GM18517 (cell line): ENCODE measurements around the gene SLC4A1AP.
"Not testable (repeated sequence)": the region's sequence is repeated elsewhere in the genome, so short reads cannot be mapped to it uniquely, and the experiment has no call there.

ENCODE experiments used
- ATAC-seq: cut with Tn5 transposase; IDR thresholded peaks from one replicate; pipeline ENCODE4 v1.9.1; 2021; ENCODE audit warnings: mild to moderate bottlenecking, moderate library complexity; ENCODE audit not compliant: unreplicated experiment

The SLC4A1AP gene

DNA sequence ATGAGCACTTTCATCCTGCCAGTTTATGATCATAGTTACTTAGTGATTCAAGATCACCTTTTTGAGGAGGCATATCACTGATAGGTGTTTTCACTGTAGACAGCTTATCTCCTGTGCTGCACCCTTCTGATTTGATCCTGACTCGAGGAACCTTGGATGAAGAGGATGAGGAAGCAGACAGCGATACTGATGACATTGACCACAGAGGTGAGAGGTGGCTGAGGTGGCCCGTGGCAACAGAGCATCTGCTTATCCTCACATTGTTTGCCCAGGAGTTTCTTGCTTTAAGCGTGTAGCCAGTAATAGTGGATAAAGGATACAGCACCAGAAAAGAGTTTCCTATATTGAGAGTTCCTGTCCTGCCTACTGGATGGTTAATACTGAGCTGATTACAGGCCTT is 16.0 kb upstream of the SLC4A1AP start:
- no peak for ATAC-seq

DNA sequence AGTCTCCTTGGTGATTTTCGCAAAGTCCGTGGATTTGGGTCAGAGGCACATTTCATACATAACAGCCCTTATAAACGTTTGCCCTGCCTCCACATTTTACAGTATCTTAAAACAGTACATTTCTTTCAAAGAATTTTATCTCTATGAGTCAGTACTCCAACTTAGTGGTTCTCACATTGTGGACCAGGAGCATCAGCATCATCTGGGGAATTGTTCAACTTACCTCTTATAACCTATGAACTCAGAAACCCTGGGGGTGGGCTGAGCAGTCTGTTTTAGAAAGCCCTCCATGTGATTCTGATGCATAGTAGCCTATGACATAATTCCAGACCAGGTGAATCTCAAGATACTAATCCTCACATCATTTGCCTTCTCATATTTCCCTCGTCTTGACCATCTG is 12.6 kb upstream of the SLC4A1AP start:
- no peak for ATAC-seq

DNA sequence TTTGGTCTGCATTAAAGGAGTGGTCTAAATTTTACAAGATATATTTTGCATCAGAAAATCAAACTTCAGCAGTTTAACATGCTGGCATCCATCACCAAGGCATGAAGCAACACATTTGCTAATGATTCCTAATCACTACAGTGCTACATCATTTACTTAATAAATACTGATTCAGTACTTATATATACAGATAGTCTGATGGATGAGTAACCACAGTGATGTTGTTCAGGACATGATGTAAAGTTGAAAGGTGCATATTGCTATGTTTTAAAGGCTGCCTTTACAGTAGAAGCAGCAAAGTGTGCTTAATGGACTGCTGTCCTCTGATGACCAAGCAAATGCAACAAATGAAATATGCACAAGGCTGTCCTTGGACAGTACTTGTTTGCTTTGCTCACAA is 11.3 kb upstream of the SLC4A1AP start:
- no peak for ATAC-seq

DNA sequence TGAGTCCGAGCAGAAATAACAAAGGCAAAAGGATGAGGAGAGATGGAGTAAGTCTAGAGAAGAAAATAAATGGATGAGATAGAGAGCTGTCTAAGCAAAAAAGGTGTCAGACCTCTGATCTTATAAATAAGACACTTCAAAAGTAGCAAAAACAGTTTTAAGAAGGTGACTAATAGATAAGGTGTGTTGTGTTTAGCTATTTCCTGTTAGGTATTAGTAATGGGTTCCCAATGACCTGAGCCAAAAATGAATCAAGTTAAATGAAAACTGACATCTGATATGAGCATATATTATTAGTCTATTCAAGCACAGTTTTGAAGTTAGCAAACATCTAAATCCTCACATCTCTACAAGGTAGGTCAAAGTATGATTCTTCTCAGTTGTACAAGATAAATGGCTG is 10.9 kb upstream of the SLC4A1AP start:
- ATAC-seq = no peak

DNA sequence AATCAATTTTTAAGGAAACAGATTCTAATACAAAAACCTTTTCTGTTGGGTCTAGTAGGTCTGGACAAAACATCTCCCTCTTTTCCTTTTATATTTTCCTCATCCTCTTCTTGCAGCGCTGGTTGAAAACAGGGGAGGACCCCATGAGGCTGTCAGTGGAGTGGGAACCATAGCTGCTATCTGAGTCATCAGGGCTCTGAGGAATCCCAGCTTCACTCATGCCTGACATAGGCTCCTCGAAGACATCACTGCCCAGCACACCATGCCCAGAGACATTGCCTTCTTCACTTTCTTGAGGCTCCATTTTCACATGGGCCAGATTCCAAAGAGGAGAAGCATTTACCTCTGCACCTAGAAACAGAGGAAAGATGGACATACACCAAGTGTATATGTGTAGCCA is 10.3 kb upstream of the SLC4A1AP start:
- ATAC-seq = no peak

DNA sequence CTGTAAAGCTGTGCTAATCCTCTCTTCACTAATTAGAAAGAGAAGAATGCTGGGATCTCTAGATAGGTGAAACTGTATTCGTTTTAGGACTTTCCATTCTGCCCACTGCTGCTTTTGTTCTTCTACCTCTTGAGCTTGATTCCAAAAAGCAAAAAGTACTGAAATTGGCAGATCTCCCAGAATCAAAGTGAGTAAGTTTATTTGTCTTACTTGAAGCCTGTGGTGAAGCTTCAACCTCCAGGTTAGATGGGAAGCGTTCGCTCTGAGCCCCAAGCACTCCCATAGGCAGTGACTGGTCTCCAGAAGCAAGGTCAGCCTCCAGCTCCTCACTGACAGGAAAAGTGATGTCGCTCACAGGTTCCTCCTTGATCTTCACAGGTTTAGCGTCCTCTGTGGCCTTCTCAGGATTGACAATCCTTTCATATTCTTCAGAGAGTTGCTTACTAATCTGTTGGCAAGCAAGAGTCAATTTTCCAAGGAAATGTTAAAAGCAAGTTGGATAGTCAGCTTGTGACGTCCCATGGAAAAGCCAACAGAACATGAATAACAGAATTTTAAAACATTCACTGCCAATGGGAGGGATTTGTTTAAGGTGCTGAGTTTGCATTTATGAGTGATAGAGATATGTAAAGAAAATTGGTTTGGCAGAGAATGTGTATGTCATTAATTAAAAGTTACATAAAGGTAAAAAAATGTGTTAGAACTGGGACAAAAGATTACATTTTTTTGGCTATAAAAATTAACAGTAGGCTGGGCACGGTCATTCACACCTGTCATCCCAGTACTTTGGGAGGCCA is 8.3 kb upstream of the SLC4A1AP start:
- ATAC-seq = no peak

DNA sequence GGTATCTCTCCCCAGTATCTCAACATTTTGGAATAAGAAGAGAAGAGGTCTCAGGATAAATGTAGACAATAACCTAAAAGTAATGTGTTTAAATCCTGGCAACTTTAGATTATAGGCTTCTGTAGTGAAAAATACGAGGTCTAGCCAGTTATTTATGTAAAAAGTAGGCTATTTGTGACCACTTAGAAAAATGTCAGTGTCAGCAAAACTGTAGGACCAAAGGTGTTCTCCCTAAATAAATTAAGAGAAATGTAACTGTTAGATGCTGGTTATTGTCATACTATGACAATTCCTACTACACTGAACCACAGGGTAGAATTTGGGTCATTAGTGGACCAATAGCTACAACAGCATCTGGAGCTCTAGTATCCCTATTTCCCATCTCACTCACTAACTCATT is 2.3 kb upstream of the SLC4A1AP start:
- ATAC-seq = no peak

DNA sequence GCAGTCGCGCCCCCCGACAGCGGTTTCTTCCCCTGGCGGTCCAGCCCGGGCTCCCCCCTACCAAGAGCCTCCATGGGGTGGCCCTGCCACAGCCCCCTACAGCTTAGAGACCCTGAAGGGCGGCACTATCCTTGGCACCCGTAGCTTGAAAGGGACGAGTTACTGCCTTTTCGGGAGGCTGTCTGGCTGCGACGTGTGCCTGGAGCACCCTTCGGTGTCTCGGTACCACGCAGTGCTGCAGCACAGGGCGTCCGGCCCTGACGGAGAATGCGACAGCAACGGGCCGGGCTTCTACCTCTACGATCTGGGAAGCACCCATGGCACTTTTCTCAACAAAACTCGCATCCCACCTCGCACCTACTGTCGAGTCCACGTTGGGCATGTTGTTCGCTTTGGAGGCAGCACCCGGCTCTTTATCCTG is 475 bp downstream of the SLC4A1AP start:
- no peak for ATAC-seq

DNA sequence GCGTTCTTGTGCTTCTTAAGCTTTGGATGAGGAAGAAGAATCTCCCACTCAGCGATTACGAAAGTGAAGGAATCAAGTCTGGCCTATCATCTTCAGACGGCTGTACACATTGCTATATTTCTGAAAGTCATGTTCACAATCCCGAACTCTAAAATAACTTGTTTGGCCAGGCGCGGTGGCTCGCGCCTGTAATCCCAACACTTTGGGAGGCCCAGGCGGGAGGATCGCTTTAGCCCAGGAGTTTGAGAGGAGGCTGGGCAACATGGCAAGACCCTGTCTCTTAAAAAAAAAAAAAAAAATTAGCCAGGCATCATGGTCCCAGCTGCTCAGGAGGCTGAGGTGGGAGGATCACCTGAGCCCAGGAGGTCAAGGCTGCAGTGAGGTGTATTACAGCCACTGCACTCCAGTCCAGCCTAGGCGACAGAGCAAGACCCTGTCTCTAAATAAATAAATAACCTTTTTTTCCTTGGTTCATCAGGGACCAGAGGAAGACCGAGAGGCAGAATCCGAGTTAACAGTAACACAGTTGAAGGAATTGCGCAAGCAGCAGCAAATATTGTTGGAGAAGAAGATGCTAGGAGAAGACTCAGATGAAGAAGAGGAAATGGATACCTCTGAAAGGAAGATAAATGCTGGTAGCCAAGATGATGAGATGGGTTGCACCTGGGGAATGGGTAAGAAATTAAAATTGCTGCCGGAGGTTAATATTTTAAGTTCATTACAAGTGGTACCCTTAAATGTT is 1.1 kb downstream of the SLC4A1AP start:
- no peak for ATAC-seq

DNA sequence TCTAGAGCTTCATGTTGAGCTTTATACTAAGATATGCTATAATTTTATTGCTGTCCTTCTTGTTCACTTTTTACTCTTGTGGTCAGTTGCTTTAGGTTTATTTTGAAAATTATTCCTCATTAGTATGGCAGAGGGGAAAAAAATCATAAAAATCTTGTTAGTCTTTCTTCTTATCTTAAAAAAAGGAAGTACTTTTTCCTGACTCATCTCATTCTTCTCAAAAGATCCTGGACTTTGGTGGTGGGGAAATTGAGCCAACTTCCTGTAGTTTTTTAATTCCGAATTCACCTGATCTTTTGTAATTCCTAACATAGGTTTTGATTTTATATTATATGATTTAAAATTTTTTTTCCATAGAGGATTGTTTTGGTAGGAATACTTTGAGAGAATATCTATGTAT is 3.8 kb downstream of the SLC4A1AP start:
- ATAC-seq = no peak

DNA sequence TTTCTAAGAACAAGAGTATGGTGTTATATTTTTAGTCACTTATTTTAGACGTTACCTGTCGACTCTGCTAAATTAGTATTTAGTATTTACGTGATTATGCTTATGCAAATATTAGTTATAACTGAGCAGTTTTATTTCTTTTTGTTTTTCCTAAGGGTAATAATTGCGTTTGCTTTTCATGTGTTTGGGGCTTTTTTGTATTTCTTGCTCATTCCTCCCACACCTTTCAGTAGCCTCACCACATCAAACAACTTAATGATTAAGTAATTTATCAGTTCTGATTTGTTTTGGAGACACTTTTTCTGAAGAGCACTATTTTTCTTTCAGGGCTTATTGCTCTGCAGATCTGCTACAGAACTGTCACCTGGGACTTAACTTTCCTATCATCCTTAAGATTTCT is 7.5 kb downstream of the SLC4A1AP start:
- no peak for ATAC-seq

DNA sequence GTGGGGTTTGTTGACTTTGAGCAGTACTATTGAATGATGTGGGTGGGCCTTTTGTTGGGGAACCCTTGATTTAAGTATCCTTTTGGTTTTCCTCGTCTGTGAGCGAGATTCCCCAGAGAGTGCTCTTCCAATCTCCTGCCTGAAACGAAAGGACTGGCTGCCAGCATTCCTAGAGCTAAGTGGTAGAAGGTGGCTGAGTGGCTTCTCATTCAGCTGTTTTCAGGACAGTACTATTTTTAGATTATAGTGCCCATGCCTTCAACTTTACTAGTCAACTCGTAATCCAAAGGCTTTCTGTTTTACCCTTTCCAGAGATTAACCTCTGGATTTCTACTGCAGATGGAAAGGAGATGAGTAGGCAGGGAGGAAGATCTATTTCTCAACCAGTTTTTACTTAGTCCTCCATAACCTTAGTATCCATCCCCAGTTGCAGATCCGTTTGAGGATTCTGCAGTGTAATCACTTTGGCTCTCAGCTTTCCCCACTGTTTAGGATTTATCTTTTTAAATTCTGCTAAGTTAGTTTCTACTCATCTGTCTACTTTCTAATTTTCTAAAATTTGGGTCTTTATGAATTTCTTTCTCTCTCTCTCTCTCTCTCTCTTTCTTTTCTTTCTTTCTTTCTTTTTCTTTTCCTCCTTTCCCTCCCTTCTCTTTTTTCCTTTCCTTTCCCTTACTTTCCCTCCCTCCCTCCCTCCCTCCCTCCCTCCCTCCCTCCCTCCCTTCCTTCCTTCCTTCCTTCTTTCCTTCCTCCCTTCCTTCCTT is 9.2 kb downstream of the SLC4A1AP start:
- no peak for ATAC-seq

DNA sequence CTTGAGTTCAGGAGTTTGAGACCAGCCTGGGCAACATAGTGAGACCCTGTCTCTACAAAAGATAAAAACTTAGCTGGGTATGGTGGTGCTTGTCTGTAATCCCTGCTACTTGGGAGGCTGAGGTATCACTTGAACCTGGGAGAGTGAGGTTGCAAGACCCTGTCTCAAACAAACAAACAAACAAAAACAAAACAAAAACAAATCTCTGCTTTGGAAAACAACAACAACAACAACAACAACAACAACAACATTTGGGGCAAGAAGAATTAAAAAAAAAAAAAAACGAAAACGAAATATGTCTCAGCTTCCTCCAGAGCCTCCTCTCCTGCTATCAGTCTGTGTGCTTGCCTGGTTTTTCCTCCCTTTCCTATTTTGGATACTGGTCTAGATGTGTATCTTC is 16.9 kb downstream of the SLC4A1AP start:
- ATAC-seq = no peak

DNA sequence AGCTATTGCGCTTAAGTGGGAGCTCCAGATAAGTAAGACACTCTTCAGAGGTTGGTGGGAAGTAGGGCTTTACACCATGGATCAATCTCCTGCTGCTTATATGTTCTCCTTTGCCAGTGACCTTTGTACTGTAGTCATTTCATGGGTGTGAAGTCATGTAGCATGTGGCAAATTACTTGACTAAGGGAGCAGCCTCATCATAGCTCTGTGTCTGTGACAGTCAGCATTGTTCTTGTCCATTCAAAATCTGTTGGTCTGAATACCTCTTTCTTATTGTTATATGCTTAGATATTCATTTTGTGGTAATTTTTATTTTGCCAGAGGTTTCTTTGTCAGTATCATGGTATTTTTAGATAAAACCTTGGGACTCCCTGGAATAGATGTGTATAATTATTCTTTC is 18.2 kb downstream of the SLC4A1AP start:
- no peak for ATAC-seq

DNA sequence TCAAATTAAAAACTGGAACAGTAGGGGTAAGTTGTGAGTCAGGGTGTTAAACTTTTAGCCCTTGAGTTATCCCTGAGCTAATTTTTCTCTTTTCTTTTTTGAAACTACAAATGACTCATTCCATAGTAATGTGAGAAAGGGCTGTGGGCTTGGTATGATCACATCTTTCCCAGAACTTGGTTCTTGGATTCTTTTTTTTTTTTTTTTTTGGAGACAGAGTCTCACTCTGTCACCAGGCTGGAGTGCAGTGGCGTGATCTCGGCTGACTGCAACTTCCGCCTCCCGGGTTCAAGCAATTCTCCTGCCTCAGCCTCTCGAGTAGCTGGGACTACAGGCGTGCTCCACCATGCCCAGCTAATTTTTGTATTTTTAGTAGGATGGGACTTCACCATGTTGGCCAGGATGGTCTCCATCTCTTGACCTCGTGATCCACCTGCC is 18.7 kb downstream of the SLC4A1AP start:
- ATAC-seq = not testable (repeated sequence)

DNA sequence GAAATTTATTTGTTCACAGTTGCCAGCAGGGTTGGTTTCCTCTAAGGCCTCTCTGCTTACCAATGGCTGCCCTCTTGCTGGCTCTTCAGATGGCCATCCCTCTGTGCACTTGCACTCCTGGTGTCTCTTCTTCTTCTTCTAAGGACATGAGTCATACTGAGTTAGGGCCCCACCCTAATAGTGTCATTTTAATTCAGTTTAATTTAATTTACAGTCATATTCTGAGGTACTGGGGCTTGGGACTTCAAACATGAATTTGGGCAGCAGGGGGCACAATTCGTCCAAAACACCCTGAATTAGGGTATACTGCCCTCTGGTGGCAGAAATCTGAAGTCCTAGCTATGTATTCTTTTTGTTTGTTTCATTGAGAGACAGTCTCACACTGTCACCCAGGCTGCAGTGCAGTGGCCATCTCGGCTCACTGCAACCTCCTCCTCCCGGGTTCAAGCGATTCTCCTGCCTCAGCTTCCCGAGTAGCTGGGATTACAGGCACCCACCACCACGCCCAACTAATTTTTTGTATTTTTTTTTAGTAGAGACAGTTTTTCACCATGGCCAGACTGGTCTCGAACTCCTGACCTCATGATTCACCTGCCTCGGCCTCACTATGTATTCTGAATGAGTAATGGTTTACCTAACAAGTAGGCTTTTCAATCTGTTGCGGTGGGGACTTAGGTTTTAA is 19.8 kb downstream of the SLC4A1AP start:
- ATAC-seq = peak; percentile 87

DNA sequence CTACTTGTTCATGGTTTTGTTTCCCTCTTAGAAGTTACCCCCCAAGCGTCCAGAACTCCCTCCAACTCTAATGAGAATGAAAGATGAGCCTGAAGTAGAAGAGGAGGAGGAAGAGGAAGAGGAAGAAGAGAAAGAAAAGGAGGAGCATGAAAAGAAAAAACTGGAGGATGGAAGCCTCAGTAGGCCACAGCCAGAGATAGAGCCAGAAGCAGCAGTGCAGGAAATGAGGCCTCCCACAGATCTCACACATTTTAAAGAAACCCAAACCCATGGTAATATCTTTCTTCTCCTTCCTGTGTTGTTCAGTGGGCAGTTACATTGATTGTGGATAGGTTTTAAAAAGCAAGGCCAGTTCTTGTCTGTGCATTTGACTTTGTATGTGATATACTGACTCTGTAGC is 21.3 kb downstream of the SLC4A1AP start:
- ATAC-seq = not testable (repeated sequence)

DNA sequence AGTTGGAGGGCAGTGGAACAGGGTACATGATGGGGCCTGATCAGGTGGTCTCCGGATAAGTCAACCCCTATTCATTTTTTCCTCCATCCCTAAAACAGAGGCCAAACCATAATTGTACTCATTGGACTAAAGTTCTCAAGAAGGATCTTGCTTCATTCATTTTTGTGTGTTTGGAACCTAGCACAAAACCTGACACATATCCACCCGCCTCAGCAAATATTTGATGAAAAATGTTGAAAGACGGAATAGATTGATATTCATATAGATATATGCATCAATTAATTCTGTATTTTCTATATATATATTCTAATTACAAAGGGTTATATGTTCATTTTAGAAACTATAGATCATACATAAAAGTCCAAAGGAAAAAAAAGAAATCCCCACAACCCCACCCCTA is 21.9 kb downstream of the SLC4A1AP start:
- no peak for ATAC-seq

DNA sequence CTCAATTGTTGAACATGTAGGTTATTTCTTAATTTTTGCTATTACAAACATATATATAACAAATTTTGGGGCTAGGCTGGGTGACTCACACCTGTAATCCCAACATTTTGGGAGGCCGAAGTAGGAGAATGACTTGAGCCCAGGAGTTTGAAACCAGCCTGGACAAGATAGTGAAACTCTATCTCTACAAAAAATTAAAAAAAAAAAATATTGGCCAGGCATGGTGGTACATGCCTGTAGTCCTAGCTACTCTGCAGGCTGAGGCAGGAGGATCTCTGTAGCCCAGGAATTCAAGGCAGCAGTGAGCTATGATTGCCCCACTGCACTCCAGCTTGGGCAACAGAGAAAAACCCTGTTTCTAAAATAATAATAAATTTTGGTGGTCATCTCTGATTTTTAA is 23.5 kb downstream of the SLC4A1AP start:
- no peak for ATAC-seq

DNA sequence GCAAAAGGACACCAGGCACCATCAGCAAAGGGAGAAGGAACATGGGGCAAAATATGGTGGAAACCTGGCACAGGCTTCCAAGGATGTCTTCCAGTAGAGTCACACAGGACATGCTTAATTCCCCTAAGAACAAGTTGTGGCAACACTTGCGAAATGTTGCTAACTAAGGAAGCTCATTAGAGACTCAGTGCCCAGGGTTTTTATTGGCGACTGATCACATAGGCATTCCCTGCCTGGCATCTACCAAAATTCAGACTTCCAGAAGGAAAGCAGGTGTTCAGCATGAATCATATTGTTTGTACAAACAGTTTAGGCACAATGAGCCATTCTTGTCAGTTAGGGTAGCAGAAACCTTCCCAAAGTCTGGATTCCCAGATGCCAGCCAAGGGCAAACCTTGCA is 25.7 kb downstream of the SLC4A1AP start:
- no peak for ATAC-seq

DNA sequence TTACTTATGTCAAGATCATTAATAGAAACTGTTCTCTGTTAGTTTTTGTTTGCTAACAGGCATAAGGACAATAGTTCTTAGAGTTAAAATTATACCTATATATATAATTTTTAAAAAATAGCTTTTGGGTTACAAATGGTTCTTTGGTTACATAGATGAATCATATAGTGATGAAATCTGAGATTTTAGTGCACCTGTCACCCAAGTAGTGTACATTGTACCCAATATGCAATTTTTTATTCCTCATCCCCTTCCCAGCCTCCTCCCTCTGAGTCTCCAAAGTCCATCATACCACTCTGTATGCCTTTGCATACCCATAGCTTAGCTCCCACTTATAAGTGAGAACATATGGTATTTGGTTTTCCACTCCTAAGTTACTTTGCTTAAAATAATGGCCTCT is 26.4 kb downstream of the SLC4A1AP start:
- ATAC-seq = no peak
